Naive thymus-derived CD4-positive, alpha-beta T cell (primary cell): ENCODE results near the gene GNB3. TPM values are rescaled to one million over a fixed set of nuclear protein-coding genes. Genes with fewer than 3 reads are reported as not detected.
"Not testable (repeated sequence)": the region's sequence is repeated elsewhere in the genome, so short reads cannot be mapped to it uniquely, and the experiment has no call there.

ENCODE experiments used
- ATAC-seq: fragments of 150-1000 bp; cut with Tn5 transposase; 2 replicates; pipeline ENCODE4 v1.10.0; 2021; ENCODE audit warnings: mild to moderate bottlenecking, moderate library complexity
- CTCF ChIA-PET: fragments of 350-600 bp; sonication (Branson Sonifier 250); formaldehyde crosslinking; loops from one replicate; lab custom pipeline; 2021; ENCODE audit warnings: antibody characterized with exemption; lab: Charles Lee
- POLR2A ChIA-PET: fragments of 350-600 bp; sonication (Branson Sonifier 250); formaldehyde crosslinking; loops from one replicate; lab custom pipeline; 2021; ENCODE audit warnings: antibody characterized with exemption, inconsistent platforms; lab: Charles Lee
- DNase-seq, 9 donors: peaks; one replicate each; pipeline versions ENCODE4 v3.0.0 to v3.0.0-alpha.2; 2020 to 2022; ENCODE audit warnings: mixed read lengths in 1 of 9
- H3K27ac ChIP-seq: one replicate; pipeline ENCODE4 v1.7.0; 2013; ENCODE audit warnings: mild to moderate bottlenecking, low read depth, low read length, moderate library complexity
- H3K27me3 ChIP-seq, 2 donors: one replicate each; pipeline ENCODE4 v1.7.0; 2013; ENCODE audit warnings: low read length in 2 of 2, mild to moderate bottlenecking in 2 of 2, moderate library complexity in 2 of 2; ENCODE audit not compliant: control insufficient read depth in 2 of 2, insufficient read depth in 2 of 2
- H3K36me3 ChIP-seq, 3 experiments: 1 replicate in 2 of 3; 2 replicates in 1 of 3; pipeline ENCODE4 v1.7.0; 2013; ENCODE audit warnings: low read length in 3 of 3, mild to moderate bottlenecking in 3 of 3, moderate library complexity in 1 of 3; ENCODE audit not compliant: insufficient read depth in 3 of 3, control insufficient read depth in 2 of 3
- H3K4me1 ChIP-seq, 2 donors: one replicate each; pipeline ENCODE4 v1.7.0; 2013; ENCODE audit warnings: low read length in 2 of 2, mild to moderate bottlenecking in 2 of 2, moderate library complexity in 1 of 2; ENCODE audit not compliant: control insufficient read depth in 2 of 2, insufficient read depth in 2 of 2
- H3K4me3 ChIP-seq: 2 replicates; pipeline ENCODE4 v1.7.0; 2013; ENCODE audit warnings: mild to moderate bottlenecking, low read length
- H3K9me3 ChIP-seq, 3 experiments: 1 replicate in 2 of 3; 2 replicates in 1 of 3; pipeline ENCODE4 v1.7.0; 2013; ENCODE audit warnings: low read length in 3 of 3; ENCODE audit not compliant: control insufficient read depth in 2 of 3
- H3K27ac Mint-ChIP-seq, 9 donors: one replicate each; pipeline ENCODE4 v1.8.0; 2020 to 2022; ENCODE audit warnings: mixed read lengths in 9 of 9, mild to moderate bottlenecking in 8 of 9, moderate library complexity in 5 of 9, inconsistent platforms in 2 of 9
- H3K27me3 Mint-ChIP-seq, 5 donors: one replicate each; pipeline ENCODE4 v1.8.0; 2021 to 2022; ENCODE audit warnings: mixed read lengths in 5 of 5, mild to moderate bottlenecking in 1 of 5
- H3K36me3 Mint-ChIP-seq, 5 donors: one replicate each; pipeline ENCODE4 v1.8.0; 2020 to 2022; ENCODE audit warnings: mixed read lengths in 5 of 5, mild to moderate bottlenecking in 3 of 5, inconsistent platforms in 1 of 5
- H3K4me1 Mint-ChIP-seq, 7 donors: one replicate each; pipeline ENCODE4 v1.8.0; 2020 to 2022; ENCODE audit warnings: mixed read lengths in 7 of 7, mild to moderate bottlenecking in 3 of 7, inconsistent platforms in 1 of 7
- H3K4me3 Mint-ChIP-seq, 10 donors: one replicate each; pipeline ENCODE4 v1.8.0; 2020 to 2022; ENCODE audit warnings: mild to moderate bottlenecking in 10 of 10, mixed read lengths in 10 of 10, moderate library complexity in 6 of 10, inconsistent platforms in 2 of 10
- H3K9me3 Mint-ChIP-seq, 11 donors: one replicate each; pipeline ENCODE4 v1.8.0; 2020 to 2022; ENCODE audit warnings: mixed read lengths in 11 of 11, mild to moderate bottlenecking in 4 of 11, inconsistent platforms in 1 of 11, moderate library complexity in 1 of 11
- intact Hi-C, 2 donors: fragments of 100-400 bp; cut with micrococcal nuclease; formaldehyde crosslinking; loops; one replicate each; pipeline ENCODE4 v1.15.1; 2023
- polyA plus RNA-seq, 2 donors: library from polyadenylated mRNA; unstranded; fragments of 300-500 nt; fragmentation: Illumina TruSeq; gene quantifications; one replicate each; pipeline ENCODE4 v1.2.3, GENCODE V29; 2021
- total RNA-seq, 6 experiments: library from RNA in 5 of 6; stranded (reverse) in 5 of 6; gene quantifications; 1 replicate in 5 of 6; 2 replicates in 1 of 6; pipeline ENCODE4 v1.2.3 and lab custom pipeline; 2021 to 2026

GNB3 gene
- total and polyA plus RNA-seq, 7 experiments from 2014 or later, result 0.23 to 11.8 (median 2.5) TPM; not detected in 1

DNA sequence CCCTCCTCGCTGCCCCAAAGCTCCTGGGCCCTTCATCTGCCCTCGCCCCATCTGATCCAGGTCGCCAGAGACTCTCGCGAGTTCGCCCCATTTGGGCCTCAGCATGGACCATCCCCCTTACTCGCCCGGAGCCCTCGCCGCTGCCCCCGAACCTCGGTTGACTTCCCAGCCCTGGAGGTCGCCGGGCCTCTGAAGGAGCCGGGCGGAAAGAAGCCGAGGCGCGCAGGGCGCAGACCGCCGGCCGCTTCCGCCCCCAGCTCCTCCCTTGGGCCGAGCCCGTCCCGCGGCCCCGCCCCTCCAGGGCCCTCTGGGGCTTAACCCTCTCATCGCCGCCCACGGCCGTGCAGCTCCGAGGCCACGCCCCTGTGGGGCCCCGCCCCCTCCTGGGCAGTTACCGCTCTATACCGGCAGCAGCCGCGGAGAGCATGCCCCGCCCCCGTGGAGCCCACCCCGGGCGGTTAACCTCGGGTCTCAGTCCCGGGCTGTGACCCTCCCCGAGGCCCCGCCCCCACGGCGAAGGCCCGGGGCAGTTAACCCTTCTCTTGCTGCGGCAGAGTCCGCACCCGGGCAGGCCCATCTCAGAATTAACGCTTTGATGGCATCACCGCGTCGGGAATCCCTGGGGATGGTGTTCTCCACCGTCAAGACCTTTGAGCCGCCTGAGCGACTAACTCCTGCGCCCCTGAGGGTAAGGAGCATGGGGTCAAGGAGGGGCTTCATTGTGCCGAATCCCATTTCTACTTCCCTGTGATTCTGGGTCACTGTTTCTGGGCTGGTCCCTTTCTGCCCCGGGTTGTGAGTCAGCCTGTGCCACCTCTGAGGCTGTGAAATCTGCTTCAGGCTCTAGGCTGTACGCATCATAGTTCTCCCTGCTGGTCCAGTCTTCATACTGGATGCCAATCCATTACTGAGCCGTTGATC lies 32.6 kb downstream of the GNB3 start, which contains the start of gene SPSB2:
SPSB2 (minus strand) TSS at position 210 of the 921 bp plus-strand sequence. CDS start 402 bp downstream, outside the sequence.
- POLR2A ChIA-PET, result interaction anchor here (0.7 to 4.6 kb wide), 40 partner anchors 9 to 316 kb away, joined by 3 to 70 read pairs (median 5); partner anchors contain the start of genes C12orf57, CDCA3, ENO2 and LPCAT3
- CTCF ChIA-PET, result interaction anchor here (0.7 to 6.9 kb wide), 31 partner anchors 9 to 240 kb away, joined by 3 to 45 read pairs (median 4); partner anchors contain the start of genes C12orf57, C1RL, CDCA3 and LRRC23

DNA sequence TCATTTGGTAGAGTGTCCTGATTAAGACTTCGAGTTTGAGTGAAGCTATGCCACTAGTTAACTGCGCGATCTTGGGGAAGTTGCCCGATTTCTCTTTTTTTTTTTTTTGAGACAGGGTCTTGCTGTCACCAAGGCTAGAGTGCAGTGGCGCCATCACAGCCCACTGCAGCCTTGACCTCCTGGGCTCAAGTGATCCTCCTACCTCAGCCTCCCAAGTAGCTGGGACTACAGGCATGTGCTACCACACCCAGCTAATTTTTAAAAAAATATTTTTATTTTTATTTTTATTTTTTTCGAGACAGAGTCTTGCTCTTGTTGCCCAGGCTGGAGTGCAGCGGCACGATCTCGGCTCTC lies 33.3 kb downstream of the GNB3 start:
- peak overlapping the region; percentile 87 to 95 (median 91) for H3K4me3 Mint-ChIP-seq
- not testable (repeated sequence) for H3K9me3 Mint-ChIP-seq, H3K27me3 ChIP-seq, ATAC-seq, H3K9me3 ChIP-seq, H3K27me3 Mint-ChIP-seq, DNase-seq
- H3K36me3 Mint-ChIP-seq, result peaks cover 0 to 39% (median 3%) of the 10 kb centered on the region in 5 donors
- peak overlapping the region in 8 of 9 donors; percentile 78 to 92 (median 84) for H3K27ac Mint-ChIP-seq
- POLR2A ChIA-PET, result interaction anchor here (0.6 to 4.6 kb wide), 10 partner anchors 17 to 121 kb away, joined by 3 to 70 read pairs (median 23); partner anchors contain the start of genes C12orf57, CDCA3, ENO2 and LRRC23
- intact Hi-C loops, result loop anchor here in 1 of 2 donors (5.0 kb wide), 2 partner anchors 382 to 1823 kb away; partner anchors contain the start of genes MRPL51, NCAPD2 and RIMKLB
- Histone ChIP-seq H3K36me3 (peaks cover 3 to 27% (median 6%) of the 10 kb centered on the region in 3 experiments), H3K4me1 (peaks cover 26 to 27% of the 10 kb centered on the region in 2 donors), H3K27ac (peak overlapping the region; percentile 77), H3K4me3 (peak overlapping the region; percentile 98)
- peaks cover 27 to 52% (median 40%) of the 10 kb centered on the region in 7 donors for H3K4me1 Mint-ChIP-seq
- CTCF ChIA-PET, result interaction anchor here (0.7 to 6.9 kb wide), 8 partner anchors 18 to 234 kb away, joined by 3 to 45 read pairs (median 12); partner anchors contain the start of genes C12orf57, C1RL, CDCA3 and RNU7-1

More for the DNA sequence above, 32.6 kb downstream of the GNB3 start, which contains the start of gene SPSB2:
- ATAC-seq (peak; percentile 97), DNase-seq (peak; percentile 96 to 100 (median 98))
- Mint-ChIP-seq H3K4me1 (peaks cover 34 to 58% (median 47%) of the 10 kb centered on the region in 7 donors), H3K4me3 (peak within 1 kb of the TSS; percentile 87 to 95 (median 91)), H3K27me3 (no peaks in the 10 kb centered on the region), H3K36me3 (peaks cover 0 to 42% (median 3%) of the 10 kb centered on the region in 5 donors), H3K27ac (peak within 1 kb of the TSS; percentile 79 to 94 (median 88)), H3K9me3 (no peaks in the 10 kb centered on the region)
- H3K4me1 ChIP-seq, result peaks cover 32 to 34% of the 10 kb centered on the region in 2 donors
- H3K4me3 ChIP-seq, result peak within 1 kb of the TSS; percentile 98
- H3K36me3 ChIP-seq, result peaks cover 3 to 27% (median 6%) of the 10 kb centered on the region in 3 experiments
- H3K27ac ChIP-seq, result peak within 1 kb of the TSS; percentile 77
- no peaks in the 10 kb centered on the region for H3K27me3 ChIP-seq
- H3K9me3 ChIP-seq, result no peaks in the 10 kb centered on the region
- intact Hi-C loops, result loop anchor here (1.0 to 5.0 kb wide), 21 partner anchors 18 to 1824 kb away; partner anchors contain the start of genes EMG1 (in 2 of the 2), ENO2 (in 2 of the 2), LPCAT3 (in 2 of the 2) and LRRC23 (in 2 of the 2)

DNA sequence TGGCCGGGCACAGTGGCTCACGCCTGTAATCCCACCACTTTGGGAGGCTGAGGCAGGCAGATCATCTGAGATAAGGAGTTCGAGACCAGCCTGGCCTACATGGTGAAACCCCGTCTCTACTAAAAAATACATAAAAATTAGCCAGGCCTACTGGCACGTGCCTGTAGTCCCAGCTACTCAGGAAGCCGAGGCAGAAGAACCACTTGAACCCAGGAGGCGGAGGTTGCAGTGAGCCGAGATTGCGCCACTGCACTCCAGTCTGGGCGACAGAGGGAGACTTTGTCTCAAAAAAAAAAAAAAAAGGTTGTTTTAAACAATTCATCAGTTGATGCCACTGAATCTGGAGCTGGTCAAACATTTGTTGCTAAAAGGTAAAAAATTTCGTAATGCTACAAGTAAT lies 39.1 kb downstream of the GNB3 start:
- H3K4me3 Mint-ChIP-seq, H3K27me3 ChIP-seq, H3K4me1 Mint-ChIP-seq, H3K27ac ChIP-seq, intact Hi-C loops, H3K4me1 ChIP-seq, DNase-seq, H3K9me3 ChIP-seq, H3K4me3 ChIP-seq, H3K27ac Mint-ChIP-seq, H3K9me3 Mint-ChIP-seq, ATAC-seq, H3K27me3 Mint-ChIP-seq: not testable (repeated sequence)
- peaks cover 0 to 12% (median 0%) of the 10 kb centered on the region in 3 experiments for H3K36me3 ChIP-seq
- peaks cover 0 to 14% (median 4%) of the 10 kb centered on the region in 5 donors for H3K36me3 Mint-ChIP-seq
- POLR2A ChIA-PET, result interaction anchor here (0.7 kb wide), 1 partner anchor 34 kb away, joined by 8 read pairs; no protein-coding TSS in a partner anchor
- CTCF ChIA-PET, result interaction anchor here (0.6 kb wide), 2 partner anchors 225 to 228 kb away, joined by 3 read pairs; no protein-coding TSS in a partner anchor

GRCh38 chr12:6883252-6883651 lies 42.5 kb downstream of the GNB3 start:
- intact Hi-C loops, result no loop called here
- ChIA-PET POLR2A (no interaction called here), CTCF (no interaction called here)
- DNase-seq (no peak), ATAC-seq (no peak)
- Histone ChIP-seq H3K4me3 (no peak overlapping the region), H3K27me3 (no peaks in the 10 kb centered on the region), H3K9me3 (no peaks in the 10 kb centered on the region), H3K36me3 (peaks cover 0 to 14% (median 0%) of the 10 kb centered on the region in 3 experiments), H3K27ac (no peak overlapping the region), H3K4me1 (no peaks in the 10 kb centered on the region)
- Mint-ChIP-seq H3K36me3 (peaks cover 0 to 8% (median 7%) of the 10 kb centered on the region in 5 donors), H3K4me1 (peaks cover 0 to under 1% (median 0%) of the 10 kb centered on the region in 7 donors), H3K27ac (no peak overlapping the region), H3K27me3 (no peaks in the 10 kb centered on the region), H3K4me3 (no peak overlapping the region), H3K9me3 (no peaks in the 10 kb centered on the region)

GRCh38 chr12:6883683-6884082 lies 43.0 kb downstream of the GNB3 start:
- Histone ChIP-seq H3K27me3 (no peaks in the 10 kb centered on the region), H3K27ac (no peak overlapping the region), H3K4me1 (no peaks in the 10 kb centered on the region), H3K36me3 (peaks cover 0 to 14% (median 0%) of the 10 kb centered on the region in 3 experiments), H3K4me3 (no peak overlapping the region), H3K9me3 (no peaks in the 10 kb centered on the region)
- Mint-ChIP-seq H3K4me1 (peaks cover 0 to 3% (median 0%) of the 10 kb centered on the region in 7 donors), H3K4me3 (no peak overlapping the region), H3K27ac (no peak overlapping the region), H3K27me3 (no peaks in the 10 kb centered on the region), H3K9me3 (no peaks in the 10 kb centered on the region), H3K36me3 (peaks cover 0 to 10% (median 7%) of the 10 kb centered on the region in 5 donors)
- ChIA-PET CTCF (interaction anchor here (2.2 kb wide), 1 partner anchor 11 kb away, joined by 7 read pairs; the partner anchor contains the start of gene SPSB2), POLR2A (no interaction called here)
- intact Hi-C loops, result no loop called here
- DNase-seq, result no peak
- no peak for ATAC-seq

- no peak overlapping the region for H3K4me3 Mint-ChIP-seq
- CTCF ChIA-PET, result interaction anchor here (2.2 kb wide), 1 partner anchor 12 kb away, joined by 7 read pairs; the partner anchor contains the start of gene SPSB2
- no peaks in the 10 kb centered on the region for H3K27me3 ChIP-seq
Measured at GRCh38 chr12:6884539-6884938, 43.8 kb downstream of the GNB3 start.

More at GRCh38 chr12:6884539-6884938, 43.8 kb downstream of the GNB3 start:
- no peak for DNase-seq
- H3K4me3 ChIP-seq, result no peak overlapping the region
- peaks cover 0 to 8% (median 7%) of the 10 kb centered on the region in 5 donors for H3K36me3 Mint-ChIP-seq
- peaks cover 0 to 3% (median 0%) of the 10 kb centered on the region in 7 donors for H3K4me1 Mint-ChIP-seq
- ATAC-seq, result no peak
- peaks cover 0 to 14% (median 0%) of the 10 kb centered on the region in 3 experiments for H3K36me3 ChIP-seq
- POLR2A ChIA-PET, result no interaction called here
- H3K27ac ChIP-seq, result no peak overlapping the region
- H3K4me1 ChIP-seq, result no peaks in the 10 kb centered on the region
- H3K9me3 Mint-ChIP-seq, result no peaks in the 10 kb centered on the region
- no peaks in the 10 kb centered on the region for H3K27me3 Mint-ChIP-seq
- intact Hi-C loops, result no loop called here
- H3K27ac Mint-ChIP-seq, result no peak overlapping the region
- H3K9me3 ChIP-seq, result no peaks in the 10 kb centered on the region
